ENCODE results near the gene FRMD3. TPM values are rescaled to one million over a fixed set of nuclear protein-coding genes. Genes with fewer than 3 reads are reported as not detected.

FRMD3 gene
- total RNA-seq, 4 donors from 2014 or later, result 1.8 to 13.3 (median 3.3) TPM

DNA sequence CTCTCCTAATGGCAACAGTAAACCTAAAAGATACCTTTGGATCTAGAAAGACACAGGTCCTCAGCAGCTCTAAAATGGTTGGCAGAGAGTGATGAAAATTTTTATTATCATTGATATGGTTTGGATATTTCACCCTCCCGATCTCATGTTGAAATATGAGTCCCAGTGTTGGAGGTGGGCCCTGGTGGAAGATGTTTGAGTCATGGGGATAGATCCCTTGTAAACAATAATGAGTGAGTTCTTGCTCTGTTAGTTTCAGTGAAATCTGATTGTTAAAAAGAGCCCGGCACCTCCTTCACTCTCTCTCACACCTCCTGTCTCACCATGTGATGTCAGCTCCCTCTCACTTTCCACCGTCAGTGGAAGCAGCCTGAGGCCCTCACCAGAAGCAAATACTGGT is 117.7 kb downstream of the FRMD3 start:
- no peak for TF ChIP-seq POLR2A (IDR thresholded peaks at IDR 0.05)
- TF ChIP-seq, protein P1, sequence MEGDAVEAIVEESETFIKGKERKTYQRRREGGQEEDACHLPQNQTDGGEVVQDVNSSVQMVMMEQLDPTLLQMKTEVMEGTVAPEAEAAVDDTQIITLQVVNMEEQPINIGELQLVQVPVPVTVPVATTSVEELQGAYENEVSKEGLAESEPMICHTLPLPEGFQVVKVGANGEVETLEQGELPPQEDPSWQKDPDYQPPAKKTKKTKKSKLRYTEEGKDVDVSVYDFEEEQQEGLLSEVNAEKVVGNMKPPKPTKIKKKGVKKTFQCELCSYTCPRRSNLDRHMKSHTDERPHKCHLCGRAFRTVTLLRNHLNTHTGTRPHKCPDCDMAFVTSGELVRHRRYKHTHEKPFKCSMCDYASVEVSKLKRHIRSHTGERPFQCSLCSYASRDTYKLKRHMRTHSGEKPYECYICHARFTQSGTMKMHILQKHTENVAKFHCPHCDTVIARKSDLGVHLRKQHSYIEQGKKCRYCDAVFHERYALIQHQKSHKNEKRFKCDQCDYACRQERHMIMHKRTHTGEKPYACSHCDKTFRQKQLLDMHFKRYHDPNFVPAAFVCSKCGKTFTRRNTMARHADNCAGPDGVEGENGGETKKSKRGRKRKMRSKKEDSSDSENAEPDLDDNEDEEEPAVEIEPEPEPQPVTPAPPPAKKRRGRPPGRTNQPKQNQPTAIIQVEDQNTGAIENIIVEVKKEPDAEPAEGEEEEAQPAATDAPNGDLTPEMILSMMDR (IDR thresholded peaks at IDR 0.05), result no peak
- Histone ChIP-seq H3K36me3 (no peaks in the 10 kb centered on the region), H3K27me3 (no peaks in the 10 kb centered on the region), H3K27ac (no peak overlapping the region), H3K9me3 (no peaks in the 10 kb centered on the region), H3K4me1 (no peaks in the 10 kb centered on the region), H3K4me3 (no peak overlapping the region)
- intact Hi-C loops (cut with DNase I; ENCODE audit: low total_unique reads), result no loop called here
- DNase-seq, result no peak

DNA sequence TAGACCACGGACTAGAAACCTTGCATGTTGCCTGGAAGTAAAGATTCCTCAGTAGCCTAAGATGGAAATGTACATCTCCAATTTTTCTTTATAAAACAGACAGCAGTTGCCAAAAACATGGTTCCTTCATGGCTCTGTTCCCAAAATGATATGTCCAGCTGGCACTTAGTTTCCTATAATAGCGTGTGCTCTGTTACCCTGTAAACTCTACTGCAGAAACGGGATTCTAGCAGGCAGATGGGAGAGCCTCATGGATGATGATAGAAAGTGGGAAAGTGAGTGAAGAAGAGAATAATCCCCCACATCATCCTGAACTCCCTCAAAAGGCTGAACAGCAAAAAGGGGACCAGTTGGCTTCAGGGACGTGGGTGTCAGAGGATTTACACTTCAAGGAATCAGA is 118.2 kb downstream of the FRMD3 start:
- no peak for DNase-seq
- Histone ChIP-seq H3K27me3 (no peaks in the 10 kb centered on the region), H3K4me3 (no peak overlapping the region), H3K27ac (no peak overlapping the region), H3K9me3 (no peaks in the 10 kb centered on the region), H3K4me1 (no peaks in the 10 kb centered on the region), H3K36me3 (no peaks in the 10 kb centered on the region)
- TF ChIP-seq POLR2A (IDR thresholded peaks at IDR 0.05), result no peak
- TF ChIP-seq, protein P1 (IDR thresholded peaks at IDR 0.05), result no peak
- intact Hi-C loops (cut with DNase I; ENCODE audit: low total_unique reads), result no loop called here

DNA sequence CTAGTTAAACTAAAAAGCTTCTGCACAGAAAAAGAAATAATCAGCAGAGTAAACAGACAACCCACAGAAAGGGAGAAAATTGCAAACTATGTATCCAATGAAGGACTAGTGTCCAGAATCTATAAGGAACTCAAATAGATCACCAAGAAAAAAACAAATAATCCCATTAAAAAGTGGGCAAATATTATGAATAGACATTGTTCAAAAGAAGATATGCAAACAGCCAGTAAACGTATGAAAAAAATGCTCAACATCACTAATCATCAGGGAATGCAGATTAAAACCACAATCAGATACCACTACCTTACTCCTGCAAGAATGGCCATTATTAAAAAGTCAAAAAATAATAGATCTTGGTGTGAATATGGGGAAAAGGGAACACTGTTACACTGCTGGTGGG is 119.9 kb downstream of the FRMD3 start:
- DNase-seq, result no peak
- intact Hi-C loops (cut with DNase I; ENCODE audit: low total_unique reads), result no loop called here
- no peaks in the 10 kb centered on the region for H3K9me3 ChIP-seq
- no peaks in the 10 kb centered on the region for H3K27me3 ChIP-seq
- no peak for TF ChIP-seq POLR2A (IDR thresholded peaks at IDR 0.05)
- TF ChIP-seq, protein P1 (IDR thresholded peaks at IDR 0.05), result no peak
- no peak overlapping the region for H3K27ac ChIP-seq
- H3K4me1 ChIP-seq, result no peaks in the 10 kb centered on the region
- no peak overlapping the region for H3K4me3 ChIP-seq
- no peaks in the 10 kb centered on the region for H3K36me3 ChIP-seq

DNA sequence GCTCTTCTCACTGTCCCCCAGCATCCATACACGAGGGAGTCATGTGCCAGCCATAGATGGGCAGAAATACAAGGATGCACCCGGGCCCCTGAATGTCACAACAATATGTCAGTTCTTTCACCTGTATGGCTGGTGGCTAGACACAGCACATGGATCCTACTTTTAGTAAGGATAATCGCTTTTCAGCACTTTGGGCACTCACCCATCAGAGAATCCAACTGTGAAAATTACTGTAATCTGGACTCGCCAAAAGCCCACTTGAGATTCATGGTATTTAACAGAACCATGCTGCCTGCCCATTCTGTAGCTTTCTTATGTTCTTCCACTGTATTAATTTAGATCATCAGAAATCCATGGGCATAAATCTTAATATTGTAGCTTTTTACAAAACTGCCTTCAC is 124.8 kb downstream of the FRMD3 start:
- Histone ChIP-seq H3K4me1 (no peaks in the 10 kb centered on the region), H3K27me3 (no peaks in the 10 kb centered on the region), H3K9me3 (no peaks in the 10 kb centered on the region), H3K36me3 (no peaks in the 10 kb centered on the region), H3K27ac (no peak overlapping the region), H3K4me3 (no peak overlapping the region)
- TF ChIP-seq, protein P1 (IDR thresholded peaks at IDR 0.05), result no peak
- no peak for TF ChIP-seq POLR2A (IDR thresholded peaks at IDR 0.05)
- DNase-seq, result no peak
- intact Hi-C loops (cut with DNase I; ENCODE audit: low total_unique reads), result no loop called here

DNA sequence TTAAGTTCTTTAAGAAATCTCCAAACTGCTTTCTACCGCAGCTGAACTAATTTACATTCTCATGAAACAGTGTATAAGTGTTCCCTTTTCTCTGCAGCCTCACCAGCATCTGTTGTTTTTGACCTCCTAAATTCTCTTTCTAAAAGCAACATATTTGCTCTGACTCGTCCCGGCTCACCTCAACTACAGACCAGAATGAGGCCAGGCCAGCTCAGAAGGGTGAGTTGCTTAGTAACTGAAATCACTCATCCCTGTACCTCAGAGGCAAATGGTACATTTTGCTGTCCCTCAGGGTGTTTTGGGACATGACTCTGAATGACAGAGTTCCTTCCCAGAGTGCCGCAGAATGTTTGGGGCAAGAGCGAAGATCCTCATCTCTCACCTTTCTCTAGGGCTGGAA is 127.5 kb downstream of the FRMD3 start:
- Histone ChIP-seq H3K4me3 (no peak overlapping the region), H3K36me3 (no peaks in the 10 kb centered on the region), H3K4me1 (no peaks in the 10 kb centered on the region), H3K9me3 (no peaks in the 10 kb centered on the region), H3K27me3 (no peaks in the 10 kb centered on the region), H3K27ac (no peak overlapping the region)
- DNase-seq, result no peak
- intact Hi-C loops (cut with DNase I; ENCODE audit: low total_unique reads), result no loop called here
- TF ChIP-seq, protein P1 (IDR thresholded peaks at IDR 0.05), result no peak
- TF ChIP-seq POLR2A (IDR thresholded peaks at IDR 0.05), result no peak
